ENCODE measurements around the gene ZNF236. TPM values are rescaled to one million over a fixed set of nuclear protein-coding genes. Genes with fewer than 3 reads are reported as not detected.

ZNF236 gene
- total and polyA plus RNA-seq, 2 donors (not counting 3 experiments of a cell fraction or from before 2014, with no cell fraction given), result 4.5 to 14.7 TPM

DNA sequence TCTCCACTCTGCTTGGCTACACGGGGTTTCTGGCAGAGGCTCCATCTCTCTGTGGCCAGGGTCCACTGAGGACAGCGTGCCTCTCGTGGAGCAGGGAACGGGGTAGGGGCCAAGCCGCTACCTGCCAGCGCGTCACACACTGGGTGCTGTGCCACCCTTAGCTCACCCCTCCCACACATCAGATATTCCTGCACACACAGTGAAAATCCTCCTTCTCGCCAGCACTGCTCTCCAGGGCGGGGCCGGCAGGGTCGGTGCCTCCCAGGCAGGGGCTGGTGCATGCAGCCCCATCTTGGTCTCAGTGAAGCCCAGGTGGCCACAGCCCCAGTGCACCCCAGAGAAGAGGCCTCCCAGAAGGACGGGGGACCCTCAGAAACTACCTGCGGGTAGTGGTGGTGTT lies 185.6 kb downstream of the ZNF236 start:
- H3K4me3 ChIP-seq (replicated peaks in 1 of 3; ENCODE audit: insufficient read depth in 1 of 3, low read depth in 1 of 3, low read length in 3 of 3), result no peak overlapping the region
- H3K36me3 ChIP-seq (ENCODE audit: control insufficient read depth in 2 of 2, extremely low read depth in 1 of 2, insufficient read depth in 2 of 2, low read length in 2 of 2), result no peaks in the 10 kb centered on the region
- no peaks in the 10 kb centered on the region for H3K4me1 ChIP-seq (ENCODE audit: control insufficient read depth, extremely low read depth, insufficient read depth, low read length)
- no peaks in the 10 kb centered on the region for H3K9me3 ChIP-seq (replicated peaks; ENCODE audit: control insufficient read depth, insufficient read depth, low read length)
- H3K4me2 ChIP-seq (ENCODE audit: insufficient read depth, low read length), result no peak overlapping the region
- H3K9ac ChIP-seq (replicated peaks; ENCODE audit: extremely low read depth, insufficient read depth, low read length), result no peak overlapping the region
- TF ChIP-seq, protein P1, sequence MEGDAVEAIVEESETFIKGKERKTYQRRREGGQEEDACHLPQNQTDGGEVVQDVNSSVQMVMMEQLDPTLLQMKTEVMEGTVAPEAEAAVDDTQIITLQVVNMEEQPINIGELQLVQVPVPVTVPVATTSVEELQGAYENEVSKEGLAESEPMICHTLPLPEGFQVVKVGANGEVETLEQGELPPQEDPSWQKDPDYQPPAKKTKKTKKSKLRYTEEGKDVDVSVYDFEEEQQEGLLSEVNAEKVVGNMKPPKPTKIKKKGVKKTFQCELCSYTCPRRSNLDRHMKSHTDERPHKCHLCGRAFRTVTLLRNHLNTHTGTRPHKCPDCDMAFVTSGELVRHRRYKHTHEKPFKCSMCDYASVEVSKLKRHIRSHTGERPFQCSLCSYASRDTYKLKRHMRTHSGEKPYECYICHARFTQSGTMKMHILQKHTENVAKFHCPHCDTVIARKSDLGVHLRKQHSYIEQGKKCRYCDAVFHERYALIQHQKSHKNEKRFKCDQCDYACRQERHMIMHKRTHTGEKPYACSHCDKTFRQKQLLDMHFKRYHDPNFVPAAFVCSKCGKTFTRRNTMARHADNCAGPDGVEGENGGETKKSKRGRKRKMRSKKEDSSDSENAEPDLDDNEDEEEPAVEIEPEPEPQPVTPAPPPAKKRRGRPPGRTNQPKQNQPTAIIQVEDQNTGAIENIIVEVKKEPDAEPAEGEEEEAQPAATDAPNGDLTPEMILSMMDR (IDR thresholded peaks at IDR 0.05; ENCODE audit: extremely low read depth in 1 of 2, insufficient read depth in 1 of 2, low read depth in 1 of 2, low read length in 2 of 2), result no peak
- no peak for TF ChIP-seq EZH2 (IDR thresholded peaks at IDR 0.05; ENCODE audit: borderline replicate concordance, low read depth, low read length, severe bottlenecking)
- TF ChIP-seq POLR2A (IDR thresholded peaks at IDR 0.05; ENCODE audit: low read depth, low read length), result no peak
- TF ChIP-seq JUN (IDR thresholded peaks at IDR 0.05; ENCODE audit: borderline replicate concordance, insufficient read depth, insufficient read length, low read depth), result no peak
- TF ChIP-seq POLR2AphosphoS5 (IDR thresholded peaks at IDR 0.05; ENCODE audit: insufficient read depth, low read depth, low read length), result no peak
- TF ChIP-seq GATA2 (IDR thresholded peaks at IDR 0.05; ENCODE audit: insufficient read depth, insufficient read length, low read depth, low read length), result no peak
- no peak for TF ChIP-seq MYC (IDR thresholded peaks at IDR 0.05; ENCODE audit: low read depth, low read length)
- TF ChIP-seq, protein P2, sequence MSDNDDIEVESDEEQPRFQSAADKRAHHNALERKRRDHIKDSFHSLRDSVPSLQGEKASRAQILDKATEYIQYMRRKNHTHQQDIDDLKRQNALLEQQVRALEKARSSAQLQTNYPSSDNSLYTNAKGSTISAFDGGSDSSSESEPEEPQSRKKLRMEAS (IDR thresholded peaks at IDR 0.05; ENCODE audit: insufficient read depth, insufficient read length), result no peak
- no peak for TF ChIP-seq FOS (IDR thresholded peaks at IDR 0.05; ENCODE audit: borderline replicate concordance, insufficient read depth, low read length)
- CTCF ChIA-PET, result no interaction called here
- no peak overlapping the region for H2AFZ ChIP-seq (ENCODE audit: low read depth, low read length)
- no peaks in the 10 kb centered on the region for H3K9me1 ChIP-seq (replicated peaks; ENCODE audit: control insufficient read depth, extremely low read depth, insufficient read depth, low read length)
- H3K79me2 ChIP-seq (ENCODE audit: control insufficient read depth, insufficient read depth, low read length), result no peaks in the 10 kb centered on the region
- H3K27me3 ChIP-seq (ENCODE audit: control insufficient read depth in 2 of 2, insufficient read depth in 2 of 2, low read length in 2 of 2), result peaks cover 0 to 3% of the 10 kb centered on the region in 2 experiments
- H4K20me1 ChIP-seq (replicated peaks; ENCODE audit: control insufficient read depth, extremely low read depth, insufficient read depth, low read length), result no peaks in the 10 kb centered on the region
- DNase-seq (ENCODE audit: low read depth, low spot score) (no peak), FAIRE-seq (no peak)
- POLR2A ChIA-PET, result no interaction called here
- dilution Hi-C loops (cut with MboI; ENCODE audit: extremely low pct_ligation_motif_present, low sequenced_read_pairs) (no loop called here), intact Hi-C loops (cut with micrococcal nuclease) (no loop called here)
- BruUV-seq (replicated peaks), result no TSS peak
- H3K27ac ChIP-seq (ENCODE audit: insufficient read depth, low read depth, low read length), result no peak overlapping the region

All from endothelial cell of umbilical vein (primary cell).